Loucy (cell line): ENCODE results near the gene MACIR.

ENCODE experiments used
- CTCF ChIP-seq: fragments of 200-600 bp; sonication (generic); conservative IDR thresholded peaks from 2 replicates; pipeline ENCODE4 v1.5.1; 2014; ENCODE audit warnings: mild to moderate bottlenecking, antibody characterized with exemption, low read length
- EZH2phosphoT487 ChIP-seq: fragments of 200-600 bp; IDR thresholded peaks from 2 replicates; pipeline ENCODE4 v1.6.1; 2018; ENCODE audit warnings: antibody characterized with exemption, mild to moderate bottlenecking, moderate library complexity, borderline replicate concordance

- TF ChIP-seq CTCF (no peak), EZH2phosphoT487 (no peak)
Measured at GRCh38 chr5:103260951-103261350, 2.4 kb downstream of the MACIR start.
